HG02938 (cell line): ENCODE measurements around the gene TMCO2.
A peak's percentile ranks its signal among the peaks of the same experiment; 100 is the strongest.

ENCODE experiments used
- ATAC-seq: cut with Tn5 transposase; IDR thresholded peaks from one replicate; pipeline ENCODE4 v1.9.1; 2021; ENCODE audit warnings: mild to moderate bottlenecking, moderate library complexity; ENCODE audit not compliant: unreplicated experiment

The TMCO2 gene

GRCh38 chr1:40257688-40258444, 10.1 kb downstream of the TMCO2 start, which contains the start of gene ZMPSTE24:
ZMPSTE24 (plus strand) TSS chr1:40258236; CDS start chr1:40258272, 36 bp downstream.
- peak; percentile 90 for ATAC-seq

GRCh38 chr1:40258445-40258769, 10.7 kb downstream of the TMCO2 start:
- no peak for ATAC-seq

- ATAC-seq: no peak
These were observed 16.6 kb downstream of the TMCO2 start for GRCh38 chr1:40264354-40264781.

- no peak for ATAC-seq
These were observed 17.6 kb downstream of the TMCO2 start for GRCh38 chr1:40265298-40265697.

- ATAC-seq: no peak
These were observed 18.2 kb downstream of the TMCO2 start for GRCh38 chr1:40265919-40266318.

GRCh38 chr1:40266786-40267535, 19.2 kb downstream of the TMCO2 start:
- ATAC-seq: no peak

- no peak for ATAC-seq
These were observed 20.0 kb downstream of the TMCO2 start for GRCh38 chr1:40267767-40268187.

- no peak for ATAC-seq
These were observed 20.5 kb downstream of the TMCO2 start for GRCh38 chr1:40268211-40268610.

- no peak for ATAC-seq
These were observed 22.6 kb downstream of the TMCO2 start for GRCh38 chr1:40270152-40270834.

- no peak for ATAC-seq
These were observed 25.0 kb downstream of the TMCO2 start for GRCh38 chr1:40272653-40273213.

GRCh38 chr1:40273547-40274166, 25.9 kb downstream of the TMCO2 start:
- no peak for ATAC-seq

GRCh38 chr1:40274331-40274730, 26.6 kb downstream of the TMCO2 start:
- ATAC-seq: no peak

- no peak for ATAC-seq
These were observed 28.4 kb downstream of the TMCO2 start for GRCh38 chr1:40276122-40276521.

GRCh38 chr1:40281853-40282252, 34.1 kb downstream of the TMCO2 start:
- ATAC-seq: no peak

GRCh38 chr1:40291293-40291692, 43.6 kb downstream of the TMCO2 start:
- no peak for ATAC-seq

GRCh38 chr1:40299366-40300248, 51.9 kb downstream of the TMCO2 start:
- no peak for ATAC-seq

GRCh38 chr1:40300249-40300567, 52.5 kb downstream of the TMCO2 start:
- no peak for ATAC-seq

GRCh38 chr1:40300651-40301050, 52.9 kb downstream of the TMCO2 start:
- no peak for ATAC-seq

- no peak for ATAC-seq
These were observed 53.3 kb downstream of the TMCO2 start for GRCh38 chr1:40301066-40301465.
